HepG2 (cell line): Measurements from ENCODE around the gene STAT5A. TPM values are rescaled to one million over a fixed set of nuclear protein-coding genes. Genes with fewer than 3 reads are reported as not detected.
A peak's percentile ranks its signal among the peaks of the same experiment; 100 is the strongest.

Experiments
- CREBL2 ChIP-seq: sonication (generic); formaldehyde crosslinking; IDR thresholded peaks from 2 replicates; pipeline ENCODE4 v1.8.1; 2023; ENCODE audit warnings: missing genetic modification reagents, mild to moderate bottlenecking, borderline replicate concordance
- CSRNP1 ChIP-seq: sonication (generic); formaldehyde crosslinking; IDR thresholded peaks from 2 replicates; pipeline ENCODE4 v1.8.1; 2023; ENCODE audit warnings: mild to moderate bottlenecking, missing genetic modification reagents
- FOSL2 ChIP-seq: sonication (generic); formaldehyde crosslinking; IDR thresholded peaks from 2 replicates; pipeline ENCODE4 v1.4.0; 2020; ENCODE audit warnings: missing genetic modification reagents
- HINFP ChIP-seq: sonication (generic); formaldehyde crosslinking; IDR thresholded peaks from 2 replicates; pipeline ENCODE4 v1.4.0; 2020; ENCODE audit warnings: low read depth, mild to moderate bottlenecking, missing genetic modification reagents
- HOXA3 ChIP-seq: sonication (generic); formaldehyde crosslinking; IDR thresholded peaks from 2 replicates; pipeline ENCODE4 v1.5.0; 2020; ENCODE audit warnings: missing genetic modification reagents
- KDM3A ChIP-seq: IDR thresholded peaks from 2 replicates; pipeline ENCODE4 v1.6.1; 2018; ENCODE audit warnings: low read depth, missing compliant biosample characterization
- KLF11 ChIP-seq: IDR thresholded peaks from 2 replicates; pipeline ENCODE4 v1.6.1; 2016; ENCODE audit warnings: missing compliant biosample characterization
- MAFF ChIP-seq: IDR thresholded peaks from 2 replicates; pipeline ENCODE4 v1.6.1; 2011; ENCODE audit warnings: low read depth, low read length, improper control_type of control experiment
- POGZ ChIP-seq: sonication (generic); formaldehyde crosslinking; IDR thresholded peaks from 2 replicates; pipeline ENCODE4 v1.4.0; 2020; ENCODE audit warnings: mild to moderate bottlenecking, missing genetic modification reagents
- REPIN1 ChIP-seq: sonication (generic); formaldehyde crosslinking; IDR thresholded peaks from 2 replicates; pipeline ENCODE4 v1.8.0; 2022; ENCODE audit warnings: missing genetic modification reagents, low read depth, mild to moderate bottlenecking, borderline replicate concordance
- REXO4 ChIP-seq: sonication (generic); formaldehyde crosslinking; IDR thresholded peaks from 2 replicates; pipeline ENCODE4 v1.8.0; 2022; ENCODE audit warnings: missing genetic modification reagents, mild to moderate bottlenecking, borderline replicate concordance
- ZNF264 ChIP-seq: sonication (generic); formaldehyde crosslinking; IDR thresholded peaks from 2 replicates; pipeline ENCODE4 v1.4.0; 2020; ENCODE audit warnings: missing genetic modification reagents
- ZNF318 ChIP-seq: sonication (generic); formaldehyde crosslinking; IDR thresholded peaks from 2 replicates; pipeline ENCODE4 v1.4.0; 2020; ENCODE audit warnings: mild to moderate bottlenecking, missing genetic modification reagents
- ZNF784 ChIP-seq: sonication (generic); formaldehyde crosslinking; IDR thresholded peaks from 2 replicates; pipeline ENCODE4 v1.5.1; 2020; ENCODE audit warnings: missing genetic modification reagents, mild to moderate bottlenecking, borderline replicate concordance
- ZNF841 ChIP-seq: sonication (generic); formaldehyde crosslinking; IDR thresholded peaks from 2 replicates; pipeline ENCODE4 v1.8.1; 2023; ENCODE audit warnings: missing genetic modification reagents, borderline replicate concordance
- ZNF879 ChIP-seq: sonication (generic); formaldehyde crosslinking; IDR thresholded peaks from 2 replicates; pipeline ENCODE4 v1.8.1; 2023; ENCODE audit warnings: missing genetic modification reagents
- polyA plus RNA-seq, 8 experiments: library from polyadenylated mRNA; depleted of rRNA in 3 of 8; stranded (reverse) in 7 of 8; unstranded in 1 of 8; fragments of >200 nt; fragmentation: Illumina TruSeq in 4 of 8; extraction: Trizol in 4 of 8; gene quantifications; 2 replicates each; pipeline versions ENCODE4 v1.2.1 to v1.2.3, GENCODE V29; 2011 to 2016; ENCODE audit warnings: low read depth in 4 of 8, missing spikeins in 1 of 8, mixed read lengths in 1 of 8; ENCODE audit not compliant: insufficient read depth in 1 of 8
- total RNA-seq, 5 experiments: library from RNA; depleted of rRNA; stranded (reverse); fragments of >200 nt; fragmentation: Illumina TruSeq; extraction: Trizol; gene quantifications; 2 replicates each; pipeline ENCODE4 v1.2.3, GENCODE V29; 2016; ENCODE audit warnings: low read depth in 1 of 5

The STAT5A gene
- total and polyA plus RNA-seq, 2 of the 13 experiments (the other 11 are each of a cell fraction or from before 2014, with no cell fraction given), result 1.4 to 4.1 TPM

GRCh38 chr17:42304187-42305030, 16.1 kb downstream of the STAT5A start (continued):
- TF ChIP-seq KLF11 (CRISPR knock-in tag), result no peak
- TF ChIP-seq POGZ (CRISPR knock-in tag), result no peak
- peak; percentile 47; the same call in 1 of the 2 replicates for TF ChIP-seq ZNF784 (CRISPR knock-in tag)
- TF ChIP-seq ZNF879 (CRISPR knock-in tag), result no peak
- TF ChIP-seq REPIN1 (CRISPR knock-in tag), result peak; percentile 56; the same call in 1 of the 2 replicates
- TF ChIP-seq HOXA3 (CRISPR knock-in tag), result peak; percentile 68
- no peak for TF ChIP-seq HINFP (CRISPR knock-in tag)
- no peak for TF ChIP-seq ZNF841 (CRISPR knock-in tag)
- no peak for TF ChIP-seq ZNF318 (CRISPR knock-in tag)
- peak; percentile 7; the same call in 1 of the 2 replicates for TF ChIP-seq FOSL2 (CRISPR knock-in tag)
- peak; percentile 63; the same call in 1 of the 2 replicates for TF ChIP-seq ZNF264 (CRISPR knock-in tag)
- no peak for TF ChIP-seq KDM3A (CRISPR knock-in tag)
- TF ChIP-seq REXO4 (CRISPR knock-in tag), result no peak
- TF ChIP-seq CREBL2, result no peak
- no peak for TF ChIP-seq MAFF
- peak; percentile 58; the same call in 1 of the 2 replicates for TF ChIP-seq CSRNP1 (CRISPR knock-in tag)
